ENCODE results near the gene LIPE.

Gene LIPE

DNA sequence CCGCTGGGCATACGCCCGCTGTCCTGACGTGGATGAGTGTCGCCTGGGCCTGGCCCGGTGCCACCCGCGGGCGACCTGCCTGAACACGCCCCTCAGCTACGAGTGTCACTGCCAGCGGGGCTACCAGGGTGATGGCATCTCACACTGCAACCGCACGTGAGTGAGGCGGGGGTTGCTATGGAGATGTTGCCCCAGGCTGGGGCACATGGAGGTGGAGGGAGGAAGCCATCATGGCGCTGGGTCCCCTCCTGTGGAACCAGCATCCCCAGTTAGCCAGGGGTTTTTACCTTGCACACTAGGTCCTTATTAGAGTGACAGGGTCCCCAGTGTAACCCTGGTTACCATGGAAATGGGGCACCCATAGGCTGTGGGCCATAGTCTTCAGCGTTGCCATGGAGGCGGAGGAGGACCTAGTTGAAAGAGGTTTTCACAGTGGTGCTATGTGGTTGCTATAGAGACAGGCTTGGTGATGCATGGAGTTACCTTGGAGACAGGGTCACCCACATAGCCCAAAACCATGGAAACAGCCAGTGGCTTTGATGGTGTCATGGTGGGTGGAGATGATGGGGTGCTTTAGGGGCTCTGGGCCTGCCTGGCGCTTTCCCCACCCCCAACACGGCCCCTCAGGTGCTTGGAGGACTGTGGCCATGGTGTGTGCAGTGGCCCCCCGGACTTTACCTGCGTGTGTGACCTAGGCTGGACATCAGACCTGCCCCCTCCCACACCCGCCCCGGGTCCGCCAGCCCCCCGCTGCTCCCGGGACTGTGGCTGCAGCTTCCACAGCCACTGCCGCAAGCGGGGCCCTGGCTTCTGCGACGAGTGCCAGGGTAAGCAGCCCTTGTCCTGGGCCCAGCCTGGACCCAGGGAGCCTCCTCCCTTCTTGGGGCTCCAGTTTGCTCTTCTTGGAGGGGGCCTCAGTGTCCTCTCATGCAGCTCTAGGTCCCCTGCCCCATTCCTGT lies 74.6 kb downstream of the LIPE start:
- DNase-seq = peak; percentile 74

Data from DMS153 (cell line).